ENCODE results near the gene BRINP1. TPM values are rescaled to one million over a fixed set of nuclear protein-coding genes. Genes with fewer than 3 reads are reported as not detected.

The BRINP1 gene
- total and polyA plus RNA-seq, 12 donors, result 0.03 to 4.0 (median 0.30) TPM

GRCh38 chr9:119218293-119218692 is 150.9 kb downstream of the BRINP1 start:
- intact Hi-C loops (cut with DNase I), result loop anchor here in 1 of 10 donors (10.0 kb wide), 1 partner anchor 183 kb away; no protein-coding TSS in a partner anchor
- ATAC-seq, result no peak
- Histone ChIP-seq H3K27me3 (no peaks in the 10 kb centered on the region), H3K27ac (no peak overlapping the region), H3K4me1 (peaks cover 0 to 9% (median 0%) of the 10 kb centered on the region in 9 donors), H3K9me3 (peaks cover 0 to 7% (median 0%) of the 10 kb centered on the region in 11 donors), H3K36me3 (no peaks in the 10 kb centered on the region), H3K4me3 (no peak overlapping the region)
- DNase-seq, result no peak
- WGBS, 2 donors, result 57 to 69% methylated on average over 7 of the region's 7 CpGs
- TF ChIP-seq CTCF (IDR thresholded peaks at IDR 0.05), result no peak

GRCh38 chr9:119216651-119217331 is 152.4 kb downstream of the BRINP1 start:
- peak in 6 of 8 donors; percentile 37 to 76 (median 52) for ATAC-seq
- H3K27me3 ChIP-seq, result no peaks in the 10 kb centered on the region
- peaks cover 0 to 9% (median 0%) of the 10 kb centered on the region in 9 donors for H3K4me1 ChIP-seq
- intact Hi-C loops (cut with DNase I), result loop anchor here in 1 of 10 donors (10.0 kb wide), 1 partner anchor 182 kb away; no protein-coding TSS in a partner anchor
- peak in 1 of 2 donors; percentile 30 for DNase-seq
- peak overlapping the region in 1 of 10 donors; percentile 15 for H3K27ac ChIP-seq
- WGBS, 2 donors, result 57 to 59% methylated on average over 8 of the region's 8 CpGs
- H3K4me3 ChIP-seq, result no peak overlapping the region
- no peaks in the 10 kb centered on the region for H3K36me3 ChIP-seq
- peaks cover 0 to under 1% (median 0%) of the 10 kb centered on the region in 11 donors for H3K9me3 ChIP-seq
- TF ChIP-seq CTCF (IDR thresholded peaks at IDR 0.05), result no peak

DNA sequence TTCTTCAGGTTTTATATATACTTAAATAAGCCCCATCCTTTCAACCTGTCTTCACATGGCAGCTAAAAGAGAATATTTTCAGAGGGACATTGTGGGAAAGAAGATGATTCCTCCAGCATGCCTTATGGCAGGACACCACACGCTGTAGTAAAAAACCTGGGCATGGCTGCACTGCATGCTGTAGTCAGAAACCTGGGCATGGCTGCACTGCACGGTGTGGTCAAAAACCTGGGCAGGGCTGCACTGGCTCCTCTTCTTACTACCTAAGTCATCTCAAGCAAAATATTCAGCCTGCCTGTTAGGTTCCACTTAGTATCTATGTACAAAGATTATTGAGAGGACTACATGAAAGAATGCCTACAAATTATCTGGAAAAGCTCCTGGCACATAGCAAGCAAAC is 153.6 kb downstream of the BRINP1 start:
- 84 to 89% methylated on average over 2 of the region's 2 CpGs for WGBS, 2 donors
- ATAC-seq, result no peak

DNA sequence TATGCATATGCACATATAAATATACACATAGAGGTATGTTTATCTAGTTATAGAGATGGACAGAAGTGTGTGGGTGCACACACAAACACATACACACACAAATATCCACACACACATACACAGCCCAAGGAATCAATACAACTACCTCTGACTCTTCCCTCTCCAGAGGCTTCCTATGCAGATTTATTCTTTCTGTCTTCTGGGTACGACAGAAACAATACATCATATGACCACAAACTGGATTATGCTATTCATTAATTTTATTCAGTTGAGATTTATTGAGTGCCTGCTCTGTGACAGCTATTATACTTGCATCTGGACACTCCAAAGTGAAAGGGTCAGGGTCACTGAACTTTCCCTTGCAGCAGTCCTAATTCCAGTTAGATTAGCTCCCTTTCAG is 155.8 kb downstream of the BRINP1 start:
- no peaks in the 10 kb centered on the region for H3K36me3 ChIP-seq
- no peak overlapping the region for H3K4me3 ChIP-seq
- no peak overlapping the region for H3K27ac ChIP-seq
- DNase-seq, result no peak
- WGBS, 2 donors, result 61 to 71% methylated on average over 1 of the region's 1 CpG
- no peak for TF ChIP-seq CTCF (IDR thresholded peaks at IDR 0.05)
- no peaks in the 10 kb centered on the region for H3K27me3 ChIP-seq
- no peaks in the 10 kb centered on the region for H3K9me3 ChIP-seq
- ATAC-seq, result no peak
- intact Hi-C loops (cut with DNase I), result loop anchor here in 1 of 10 donors (10.0 kb wide), 1 partner anchor 179 kb away; no protein-coding TSS in a partner anchor
- H3K4me1 ChIP-seq, result peaks cover 0 to 9% (median 0%) of the 10 kb centered on the region in 9 donors

More for the DNA sequence above, 153.6 kb downstream of the BRINP1 start:
- intact Hi-C loops (cut with DNase I), result loop anchor here in 1 of 10 donors (10.0 kb wide), 1 partner anchor 181 kb away; no protein-coding TSS in a partner anchor
- Histone ChIP-seq H3K27ac (no peak overlapping the region), H3K36me3 (no peaks in the 10 kb centered on the region), H3K9me3 (no peaks in the 10 kb centered on the region), H3K27me3 (no peaks in the 10 kb centered on the region), H3K4me3 (no peak overlapping the region), H3K4me1 (peaks cover 0 to 9% (median 0%) of the 10 kb centered on the region in 9 donors)
- DNase-seq, result no peak
- no peak for TF ChIP-seq CTCF (IDR thresholded peaks at IDR 0.05)
